NCI-H2196 treated with DMSO at 0.1 percent for 48 hours (cell line): Measurements from ENCODE around the gene HDAC1.

Source experiments
- DNase-seq: peaks from one replicate; lab custom pipeline; 2025; ENCODE audit not compliant: unreplicated experiment; lab: John Stamatoyannopoulos, UW

The HDAC1 gene

GRCh38 chr1:32321712-32322291 is 29.9 kb downstream of the HDAC1 start:
- DNase-seq, result no peak

GRCh38 chr1:32327204-32327603 is 35.3 kb downstream of the HDAC1 start:
- no peak for DNase-seq

- DNase-seq, result no peak
Measured at GRCh38 chr1:32329931-32330466, 38.1 kb downstream of the HDAC1 start.

- DNase-seq, result no peak
Measured at GRCh38 chr1:32330558-32331151, 38.8 kb downstream of the HDAC1 start.

GRCh38 chr1:32331549-32331948 is 39.7 kb downstream of the HDAC1 start:
- DNase-seq, result no peak

- DNase-seq, result no peak
Measured at GRCh38 chr1:32332290-32333079, 40.6 kb downstream of the HDAC1 start.

- no peak for DNase-seq
Measured at GRCh38 chr1:32333251-32333963, 41.5 kb downstream of the HDAC1 start.

- DNase-seq, result no peak
Measured at GRCh38 chr1:32334274-32334861, 42.5 kb downstream of the HDAC1 start.

- peak; percentile 18 for DNase-seq
Measured at GRCh38 chr1:32334864-32335534, 43.1 kb downstream of the HDAC1 start.

- no peak for DNase-seq
Measured at GRCh38 chr1:32335535-32335789, 43.6 kb downstream of the HDAC1 start.

- peak; percentile 58 for DNase-seq
Measured at GRCh38 chr1:32335790-32336590, 44.1 kb downstream of the HDAC1 start, which contains the start of gene MARCKSL1. MARCKSL1 (minus strand) TSS chr1:32336233; CDS start chr1:32336033, 200 bp downstream.

- DNase-seq, result no peak
Measured at GRCh38 chr1:32336591-32336932, 44.7 kb downstream of the HDAC1 start.

GRCh38 chr1:32336963-32337675 is 45.2 kb downstream of the HDAC1 start:
- no peak for DNase-seq

- peak; percentile 30 for DNase-seq
Measured at GRCh38 chr1:32337855-32338636, 46.2 kb downstream of the HDAC1 start.

GRCh38 chr1:32338637-32339145 is 46.8 kb downstream of the HDAC1 start:
- no peak for DNase-seq

- no peak for DNase-seq
Measured at GRCh38 chr1:32339363-32339978, 47.6 kb downstream of the HDAC1 start.

GRCh38 chr1:32341186-32341757 is 49.4 kb downstream of the HDAC1 start:
- DNase-seq, result no peak

- no peak for DNase-seq
Measured at GRCh38 chr1:32341971-32342370, 50.1 kb downstream of the HDAC1 start.
